H1 (cell line): Measurements from ENCODE around the gene KCMF1. TPM values are rescaled to one million over a fixed set of nuclear protein-coding genes. Genes with fewer than 3 reads are reported as not detected.

Experiments used
- CTCF ChIA-PET: fragments of 300-600 bp; sonication (Branson Sonifier 250); formaldehyde crosslinking; loops from one replicate; lab custom pipeline; 2021; ENCODE audit not compliant: partially characterized antibody; lab: Charles Lee
- POLR2A ChIA-PET: fragments of 300-600 bp; sonication (Branson Sonifier 250); formaldehyde crosslinking; loops from one replicate; lab custom pipeline; 2021; ENCODE audit warnings: inconsistent platforms; ENCODE audit not compliant: partially characterized antibody; lab: Charles Lee
- DNase-seq, 2 experiments: peaks; one replicate each; pipeline versions ENCODE4 v3.0.0 to v3.0.0-alpha.2; 2010 to 2022; ENCODE audit warnings: low spot score in 2 of 2, low read depth in 1 of 2, mixed read lengths in 1 of 2
- FAIRE-seq: peaks from 2 replicates; lab custom pipeline; 2011; peaks lifted over from hg19 to GRCh38; lab: Jason Lieb, UNC
- H2AFZ ChIP-seq: 2 replicates; pipeline ENCODE4 v1.8.1; 2012; ENCODE audit warnings: low read length, inconsistent platforms
- H2AK5ac ChIP-seq: 2 replicates; pipeline ENCODE4 v1.6.1; 2013; ENCODE audit warnings: low read depth, low read length
- H2BK120ac ChIP-seq: replicated peaks from 2 replicates; pipeline ENCODE3; 2013; ENCODE audit warnings: low read depth, low read length, inconsistent platforms
- H2BK12ac ChIP-seq: 2 replicates; pipeline ENCODE4 v1.6.1; 2013; ENCODE audit warnings: low read depth, low read length
- H2BK15ac ChIP-seq: 2 replicates; pipeline ENCODE4 v1.6.1; 2013; ENCODE audit warnings: low read length
- H2BK20ac ChIP-seq: 2 replicates; pipeline ENCODE4 v1.6.1; 2013; ENCODE audit warnings: low read length
- H2BK5ac ChIP-seq: 2 replicates; pipeline ENCODE4 v1.6.1; 2013; ENCODE audit warnings: low read depth, low read length
- H3K14ac ChIP-seq: 2 replicates; pipeline ENCODE4 v1.6.1; 2013; ENCODE audit warnings: inconsistent platforms; ENCODE audit not compliant: insufficient read length
- H3K18ac ChIP-seq: 2 replicates; pipeline ENCODE4 v1.6.1; 2013; ENCODE audit warnings: low read length; ENCODE audit errors: extremely low read depth
- H3K23ac ChIP-seq: 2 replicates; pipeline ENCODE4 v1.6.1; 2013; ENCODE audit warnings: inconsistent platforms; ENCODE audit not compliant: insufficient read length
- H3K23me2 ChIP-seq: 2 replicates; pipeline ENCODE4 v1.6.1; 2013; ENCODE audit warnings: low read depth, low read length
- H3K27ac ChIP-seq: 2 replicates; pipeline ENCODE4 v1.6.1; 2011; ENCODE audit warnings: low read depth, low read length, inconsistent platforms
- H3K27me3 ChIP-seq, 4 experiments: replicated peaks in 1 of 4; 1 replicate in 1 of 4; 2 replicates in 3 of 4; pipeline versions ENCODE4 v1.6.1 to v1.8.1; 2011 to 2013; ENCODE audit warnings: low read length in 3 of 4, mild to moderate bottlenecking in 3 of 4, inconsistent platforms in 2 of 4, mixed read lengths in 2 of 4, moderate library complexity in 1 of 4; ENCODE audit not compliant: control insufficient read depth in 3 of 4, insufficient read depth in 3 of 4; ENCODE audit errors: extremely low read depth in 1 of 4
- H3K36me3 ChIP-seq, 4 experiments: 2 replicates each; pipeline versions ENCODE4 v1.6.1 to v1.8.1; 2011 to 2013; ENCODE audit warnings: mild to moderate bottlenecking in 4 of 4, low read length in 3 of 4, moderate library complexity in 2 of 4, control low read depth in 1 of 4, inconsistent platforms in 1 of 4; ENCODE audit not compliant: insufficient read depth in 4 of 4, control insufficient read depth in 2 of 4
- H3K4ac ChIP-seq: replicated peaks from 2 replicates; pipeline ENCODE3; 2013; ENCODE audit warnings: low read length, low read depth, mixed read lengths, inconsistent platforms; ENCODE audit not compliant: insufficient read length
- H3K4me1 ChIP-seq, 4 experiments: replicated peaks in 1 of 4; 1 replicate in 1 of 4; 2 replicates in 3 of 4; pipeline versions ENCODE4 v1.6.1 to v1.8.1; 2011 to 2013; ENCODE audit warnings: low read length in 3 of 4, inconsistent platforms in 2 of 4, mixed read lengths in 1 of 4; ENCODE audit not compliant: insufficient read depth in 4 of 4, control insufficient read depth in 3 of 4
- H3K4me2 ChIP-seq, 2 experiments: 2 replicates each; pipeline versions ENCODE4 v1.6.1 to v1.8.1; 2011 to 2013; ENCODE audit warnings: low read depth in 2 of 2, low read length in 2 of 2, control low read depth in 1 of 2, inconsistent platforms in 1 of 2, mild to moderate bottlenecking in 1 of 2; ENCODE audit not compliant: insufficient read depth in 1 of 2
- H3K4me3 ChIP-seq, 4 experiments: fragments of 200-600, 300-600 bp in 1 of 4; sonication (generic), shearing (Covaris generic), sonication (Bioruptor Twin) in 1 of 4; 2 replicates each; pipeline versions ENCODE4 v1.5.1 to v1.8.1; 2011 to 2016; ENCODE audit warnings: low read length in 4 of 4, low read depth in 3 of 4, control low read depth in 2 of 4, inconsistent platforms in 2 of 4, mild to moderate bottlenecking in 2 of 4, mixed read lengths in 1 of 4, moderate library complexity in 1 of 4; ENCODE audit not compliant: insufficient read depth in 2 of 4; ENCODE audit errors: extremely low read depth in 1 of 4
- H3K56ac ChIP-seq: replicated peaks from 2 replicates; pipeline ENCODE3; 2013; ENCODE audit warnings: low read depth, mild to moderate bottlenecking, mixed read lengths, low read length, inconsistent platforms; ENCODE audit not compliant: insufficient read length
- H3K79me1 ChIP-seq: 2 replicates; pipeline ENCODE4 v1.6.1; 2013; ENCODE audit warnings: low read depth, low read length, control low read depth
- H3K79me2 ChIP-seq, 2 experiments: 2 replicates each; pipeline versions ENCODE4 v1.6.1 to v1.8.1; 2012 to 2013; ENCODE audit warnings: low read length in 2 of 2, mild to moderate bottlenecking in 2 of 2, inconsistent platforms in 1 of 2; ENCODE audit not compliant: insufficient read depth in 2 of 2, control insufficient read depth in 1 of 2
- H3K9ac ChIP-seq, 4 experiments: replicated peaks in 1 of 4; 1 replicate in 1 of 4; 2 replicates in 3 of 4; pipeline versions ENCODE4 v1.6.1 to v1.8.1; 2011 to 2013; ENCODE audit warnings: low read depth in 3 of 4, low read length in 3 of 4, control low read depth in 2 of 4, mild to moderate bottlenecking in 2 of 4, moderate library complexity in 2 of 4, inconsistent platforms in 1 of 4; ENCODE audit errors: extremely low read depth in 1 of 4
- H3K9me3 ChIP-seq, 2 experiments: 2 replicates each; pipeline versions ENCODE4 v1.6.1 to v1.8.1; 2012 to 2013; ENCODE audit warnings: mild to moderate bottlenecking in 2 of 2, moderate library complexity in 2 of 2, control low read depth in 1 of 2, inconsistent platforms in 1 of 2, low read depth in 1 of 2, low read length in 1 of 2, mixed read lengths in 1 of 2; ENCODE audit not compliant: insufficient read depth in 2 of 2
- H4K20me1 ChIP-seq, 2 experiments: replicated peaks in 1 of 2; 2 replicates each; pipeline versions ENCODE3 to v1.8.1; 2011 to 2013; ENCODE audit warnings: inconsistent platforms in 2 of 2, low read length in 2 of 2, mild to moderate bottlenecking in 1 of 2; ENCODE audit not compliant: insufficient read depth in 2 of 2, control insufficient read depth in 1 of 2
- H4K5ac ChIP-seq: 2 replicates; pipeline ENCODE4 v1.6.1; 2013; ENCODE audit warnings: low read length, low read depth, mixed read lengths, inconsistent platforms; ENCODE audit not compliant: insufficient read length
- H4K8ac ChIP-seq: 2 replicates; pipeline ENCODE4 v1.8.0; 2013; ENCODE audit warnings: mild to moderate bottlenecking, moderate library complexity, low read length, inconsistent platforms; ENCODE audit not compliant: insufficient read depth; ENCODE audit errors: extremely low read depth
- H4K91ac ChIP-seq: replicated peaks from 2 replicates; pipeline ENCODE3; 2013; ENCODE audit warnings: low read length, mixed read lengths, inconsistent platforms; ENCODE audit not compliant: insufficient read length
- ASH2L ChIP-seq: fragments of 200-600, 300-600 bp; sonication (generic); IDR thresholded peaks from one replicate; pipeline ENCODE4 v1.7.1; 2017; ENCODE audit warnings: low read length
- NANOG ChIP-seq: IDR thresholded peaks from 2 replicates; pipeline ENCODE4 v1.6.1; 2011; ENCODE audit warnings: low read length, low read depth, mild to moderate bottlenecking, inconsistent platforms; ENCODE audit not compliant: insufficient read depth, poor library complexity, severe bottlenecking
- POLR2A ChIP-seq, 2 experiments: IDR thresholded peaks; 1 replicate in 1 of 2; 2 replicates in 1 of 2; pipeline ENCODE4 v1.6.1; 2011; ENCODE audit warnings: low read depth in 2 of 2, low read length in 2 of 2, mild to moderate bottlenecking in 2 of 2; ENCODE audit errors: control extremely low read depth in 1 of 2
- RAD21 ChIP-seq, 2 experiments: IDR thresholded peaks in 1 of 2; conservative IDR thresholded peaks in 1 of 2; 2 replicates each; pipeline ENCODE4 v1.6.1; 2011; ENCODE audit warnings: low read depth in 2 of 2, low read length in 2 of 2, improper control_type of control experiment in 1 of 2, inconsistent platforms in 1 of 2, mild to moderate bottlenecking in 1 of 2, moderate library complexity in 1 of 2
- RBBP5 ChIP-seq: IDR thresholded peaks from 2 replicates; pipeline ENCODE4 v1.7.1; 2012; ENCODE audit warnings: low read depth, mild to moderate bottlenecking, inconsistent platforms, low read length, moderate library complexity, borderline replicate concordance
- SIN3A ChIP-seq, 2 experiments: IDR thresholded peaks in 1 of 2; conservative IDR thresholded peaks in 1 of 2; 2 replicates each; pipeline ENCODE4 v1.6.1; 2011 to 2012; ENCODE audit warnings: low read length in 2 of 2, improper control_type of control experiment in 1 of 2, low read depth in 1 of 2, mild to moderate bottlenecking in 1 of 2
- ZNF274 ChIP-seq: IDR thresholded peaks from 2 replicates; pipeline ENCODE4 v1.7.0; 2012; ENCODE audit warnings: low read length, borderline replicate concordance; ENCODE audit errors: extremely low read depth
- WGBS, 2 experiments: shearing (Covaris generic) in 1 of 2; methylation state at CpG; one replicate each; pipeline versions ENCODE4 v1.1.6 to v1.1.7; 2013 to 2015; ENCODE audit warnings: low lambda C conversion rate in 2 of 2, mixed read lengths in 2 of 2, inconsistent platforms in 1 of 2, low coverage in 1 of 2, missing lambda C conversion rate in 1 of 2; ENCODE audit not compliant: insufficient replicate concordance in 2 of 2, insufficient coverage in 1 of 2, insufficient read length in 1 of 2; ENCODE audit errors: extremely low coverage in 1 of 2, missing lambda C conversion rate in 1 of 2; 5-methylcytosine and 5-hydroxymethylcytosine counted together
- polyA plus RNA-seq, 7 experiments: library from polyadenylated mRNA; depleted of rRNA in 3 of 7; stranded (reverse) in 5 of 7; unstranded in 2 of 7; fragments of >200 nt in 5 of 7; fragments of 200-250 nt in 2 of 7; gene quantifications; 1 replicate in 5 of 7; 2 replicates in 1 of 7; 4 replicates in 1 of 7; pipeline versions ENCODE4 v1.2.1 to v1.2.3, GENCODE V29; 2011 to 2013; ENCODE audit warnings: missing spikeins in 2 of 7, mixed read lengths in 2 of 7
- total RNA-seq: library from RNA; stranded (reverse); fragmentation: NEBNext Ultra II Directional; extraction: Animal tissue kit (Norgen Biotek cat#: 25700); gene quantifications from 2 replicates; pipeline ENCODE4 v1.2.1, GENCODE V29; 2021
- TF ChIP-seq, protein P1 (sequence below), 3 experiments: IDR thresholded peaks; 1 replicate in 2 of 3; 2 replicates in 1 of 3; pipeline versions ENCODE4 v1.5.1 to v1.6.1; 2011; ENCODE audit warnings: low read length in 3 of 3, mild to moderate bottlenecking in 3 of 3, inconsistent platforms in 2 of 3, low read depth in 1 of 3, moderate library complexity in 1 of 3; ENCODE audit not compliant: insufficient read depth in 1 of 3; ENCODE audit errors: control extremely low read depth in 1 of 3

The KCMF1 gene
- total and polyA plus RNA-seq, 2 of the 8 experiments (the other 6 are each of a cell fraction or from before 2014, with no cell fraction given): 86.9 to 149 TPM

DNA sequence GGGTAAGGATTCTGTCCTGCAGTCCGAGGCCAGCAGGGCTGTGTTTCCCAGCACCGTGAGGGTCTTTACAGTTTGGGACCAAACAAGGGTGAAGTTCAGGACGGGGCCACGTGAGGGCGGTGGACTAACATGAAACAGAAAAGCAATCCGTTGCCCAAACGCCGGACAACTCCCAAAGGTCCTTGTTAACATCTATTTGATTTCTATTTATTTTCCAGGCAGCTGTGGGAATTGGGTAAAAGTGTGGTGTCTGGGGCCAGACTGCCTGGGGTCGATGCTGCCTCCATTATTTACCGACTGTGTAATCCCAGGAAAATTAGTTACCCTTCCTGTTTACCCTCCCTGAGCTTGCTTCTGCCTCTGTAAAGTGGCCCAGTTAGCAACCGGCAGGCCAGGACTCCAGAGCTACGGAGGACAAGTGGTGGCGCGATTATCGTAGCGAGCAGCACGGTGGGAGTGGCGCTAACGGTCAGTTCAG lies 96.0 kb downstream of the KCMF1 start:
- Histone ChIP-seq H4K8ac (no peak overlapping the region), H3K14ac (no peak overlapping the region), H2BK120ac (no peak overlapping the region), H3K36me3 (no peaks in the 10 kb centered on the region), H3K56ac (no peak overlapping the region), H3K4me2 (peak overlapping the region; percentile 14 to 66; a peak in 3 of 4 replicates), H3K27ac (no peak overlapping the region), H3K4me1 (peaks cover 8 to 18% (median 10%) of the 10 kb centered on the region in 4 experiments), H3K27me3 (peaks cover 0 to 4% (median 0%) of the 10 kb centered on the region in 4 experiments; a peak in 4 of 7 replicates), H2AK5ac (no peak overlapping the region), H2BK15ac (no peak overlapping the region), H3K9ac (no peak overlapping the region; a peak in 1 of 7 replicates), H4K5ac (no peak overlapping the region), H3K79me1 (no peaks in the 10 kb centered on the region), H3K4ac (no peak overlapping the region), H3K23ac (no peak overlapping the region), H2BK20ac (no peak overlapping the region), H4K20me1 (no peaks in the 10 kb centered on the region), H2BK5ac (no peak overlapping the region), H3K18ac (no peak overlapping the region; the same call in 1 of the 2 replicates), H4K91ac (no peak overlapping the region), H3K4me3 (peak overlapping the region in 3 of 4 experiments; percentile 25 to 49 (median 47); a peak in 4 of 8 replicates), H2AFZ (no peak overlapping the region), H3K79me2 (no peaks in the 10 kb centered on the region), H3K23me2 (peaks cover 3% of the 10 kb centered on the region; the same call in 1 of the 2 replicates), H3K9me3 (no peaks in the 10 kb centered on the region), H2BK12ac (no peak overlapping the region)
- ChIA-PET CTCF (interaction anchor here (0.7 to 6.5 kb wide), 64 partner anchors 8 to 436 kb away, joined by 3 to 136 read pairs (median 5); partner anchors contain the start of genes TCF7L1 and TGOLN2), POLR2A (interaction anchor here (1.3 to 3.7 kb wide), 7 partner anchors 10 to 261 kb away, joined by 3 to 20 read pairs (median 4); partner anchors contain the start of genes TCF7L1 and TGOLN2)
- 11% methylated on average over 19 of the region's 19 CpGs; no CpG with 5 or more reads in 1 of the 2 experiments for WGBS, 2 experiments
- peak; percentile 65 to 95 for DNase-seq
- TF ChIP-seq, protein P1, sequence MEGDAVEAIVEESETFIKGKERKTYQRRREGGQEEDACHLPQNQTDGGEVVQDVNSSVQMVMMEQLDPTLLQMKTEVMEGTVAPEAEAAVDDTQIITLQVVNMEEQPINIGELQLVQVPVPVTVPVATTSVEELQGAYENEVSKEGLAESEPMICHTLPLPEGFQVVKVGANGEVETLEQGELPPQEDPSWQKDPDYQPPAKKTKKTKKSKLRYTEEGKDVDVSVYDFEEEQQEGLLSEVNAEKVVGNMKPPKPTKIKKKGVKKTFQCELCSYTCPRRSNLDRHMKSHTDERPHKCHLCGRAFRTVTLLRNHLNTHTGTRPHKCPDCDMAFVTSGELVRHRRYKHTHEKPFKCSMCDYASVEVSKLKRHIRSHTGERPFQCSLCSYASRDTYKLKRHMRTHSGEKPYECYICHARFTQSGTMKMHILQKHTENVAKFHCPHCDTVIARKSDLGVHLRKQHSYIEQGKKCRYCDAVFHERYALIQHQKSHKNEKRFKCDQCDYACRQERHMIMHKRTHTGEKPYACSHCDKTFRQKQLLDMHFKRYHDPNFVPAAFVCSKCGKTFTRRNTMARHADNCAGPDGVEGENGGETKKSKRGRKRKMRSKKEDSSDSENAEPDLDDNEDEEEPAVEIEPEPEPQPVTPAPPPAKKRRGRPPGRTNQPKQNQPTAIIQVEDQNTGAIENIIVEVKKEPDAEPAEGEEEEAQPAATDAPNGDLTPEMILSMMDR (IDR thresholded peaks at IDR 0.05; ENCODE audit: control extremely low read depth in 1 of 3, insufficient read depth in 1 of 3, low read depth in 1 of 3, low read length in 3 of 3): peak; percentile 86 to 91 (median 90)
- TF ChIP-seq RBBP5: no peak
- 0 out of 4 replicates have a peak, but pooled peaks of 1 of the 2 experiments have one; percentile 26 for TF ChIP-seq SIN3A (conservative IDR thresholded peaks at IDR 0.05 in 1 of 2, IDR thresholded peaks at IDR 0.05 in 1 of 2; ENCODE audit: low read depth in 1 of 2, low read length in 2 of 2)
- no peak for TF ChIP-seq ZNF274
- TF ChIP-seq RAD21 (IDR thresholded peaks at IDR 0.05 in 1 of 2, conservative IDR thresholded peaks at IDR 0.05 in 1 of 2; ENCODE audit: low read depth in 2 of 2, low read length in 2 of 2): peak; percentile 92
- TF ChIP-seq POLR2A (IDR thresholded peaks at IDR 0.05; ENCODE audit: control extremely low read depth in 1 of 2, low read depth in 2 of 2, low read length in 2 of 2): no peak
- TF ChIP-seq NANOG: peak; percentile 10
- TF ChIP-seq ASH2L: peak; percentile 37
- FAIRE-seq: peak; percentile 78
